Kidney capillary endothelial cell (primary cell): ENCODE data around the gene CENPF.
"Not testable (repeated sequence)": the region's sequence is repeated elsewhere in the genome, so short reads cannot be mapped to it uniquely, and the experiment has no call there.

Experiments used
- DNase-seq: peaks from one replicate; pipeline ENCODE4 v3.0.0-alpha.2; 2018; ENCODE audit warnings: low spot score

The CENPF gene

GRCh38 chr1:214583113-214583512, 19.9 kb upstream of the CENPF start:
- no peak for DNase-seq

GRCh38 chr1:214583824-214584554, 19.0 kb upstream of the CENPF start:
- DNase-seq, result no peak

GRCh38 chr1:214584805-214585766, 17.9 kb upstream of the CENPF start:
- peak; percentile 84 for DNase-seq

- no peak for DNase-seq
These were observed 16.4 kb upstream of the CENPF start for GRCh38 chr1:214586621-214587020.

GRCh38 chr1:214587165-214587564, 15.8 kb upstream of the CENPF start:
- no peak for DNase-seq

GRCh38 chr1:214588963-214589597, 13.9 kb upstream of the CENPF start:
- DNase-seq, result no peak

GRCh38 chr1:214590696-214591095, 12.3 kb upstream of the CENPF start:
- no peak for DNase-seq

- DNase-seq, result not testable (repeated sequence)
These were observed 11.1 kb upstream of the CENPF start for GRCh38 chr1:214591918-214592317.

GRCh38 chr1:214593158-214593557, 9.8 kb upstream of the CENPF start:
- DNase-seq, result no peak

GRCh38 chr1:214603819-214604252, 841 bp downstream of the CENPF start:
- no peak for DNase-seq

GRCh38 chr1:214604523-214604922, 1.5 kb downstream of the CENPF start:
- no peak for DNase-seq

GRCh38 chr1:214605484-214605883, 2.5 kb downstream of the CENPF start:
- not testable (repeated sequence) for DNase-seq

GRCh38 chr1:214605933-214606925, 3.2 kb downstream of the CENPF start:
- DNase-seq, result not testable (repeated sequence)

GRCh38 chr1:214607492-214608215, 4.7 kb downstream of the CENPF start:
- not testable (repeated sequence) for DNase-seq

GRCh38 chr1:214608216-214608783, 5.3 kb downstream of the CENPF start:
- DNase-seq, result not testable (repeated sequence)

GRCh38 chr1:214608817-214609216, 5.8 kb downstream of the CENPF start:
- DNase-seq, result not testable (repeated sequence)

- DNase-seq, result no peak
These were observed 6.7 kb downstream of the CENPF start for GRCh38 chr1:214609692-214610091.

- DNase-seq, result not testable (repeated sequence)
These were observed 7.1 kb downstream of the CENPF start for GRCh38 chr1:214610136-214610535.

- DNase-seq, result no peak
These were observed 12.1 kb downstream of the CENPF start for GRCh38 chr1:214615109-214615508.

GRCh38 chr1:214615871-214616270, 12.9 kb downstream of the CENPF start:
- no peak for DNase-seq
